GM18499 (cell line): Measurements from ENCODE around the gene FAM120C.
A peak's percentile ranks its signal among the peaks of the same experiment; 100 is the strongest.

Experiments
- ATAC-seq: cut with Tn5 transposase; IDR thresholded peaks from one replicate; pipeline ENCODE4 v1.9.1; 2021; ENCODE audit warnings: moderate number of reproducible peaks; ENCODE audit not compliant: insufficient read depth, unreplicated experiment

FAM120C gene

DNA sequence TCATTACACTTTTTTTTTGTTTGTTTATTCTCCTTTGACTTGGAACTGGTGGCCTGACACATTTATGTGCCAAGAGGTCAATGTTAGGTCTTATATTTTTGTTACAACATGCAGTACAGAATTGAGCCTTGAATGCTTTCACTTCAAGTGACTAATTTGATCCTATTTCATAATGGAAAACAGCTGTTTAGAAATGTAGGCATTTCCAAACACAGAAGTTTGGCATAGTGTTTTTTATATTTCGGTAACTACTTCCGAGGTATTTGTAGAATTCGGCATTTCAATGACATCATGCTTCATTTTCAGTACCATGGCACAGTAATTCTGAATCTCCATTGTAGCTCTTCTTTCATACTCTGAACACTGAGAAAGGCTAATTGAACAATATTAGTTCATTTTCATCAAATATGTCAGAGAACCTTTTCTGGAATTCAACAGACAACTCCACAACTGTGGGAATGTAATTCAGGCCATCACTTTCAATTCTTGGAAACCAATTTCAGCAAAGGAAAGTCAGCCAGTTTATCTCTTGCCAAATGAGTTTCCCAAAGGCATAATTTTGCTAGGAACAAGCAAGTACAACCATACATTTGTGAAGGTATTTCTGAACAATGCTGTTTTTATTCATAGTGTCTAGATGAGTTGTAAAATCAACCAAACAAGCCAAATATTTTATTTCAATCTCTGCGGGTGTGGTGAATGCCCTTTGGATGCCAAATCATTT is 11.4 kb downstream of the FAM120C start:
- no peak for ATAC-seq

DNA sequence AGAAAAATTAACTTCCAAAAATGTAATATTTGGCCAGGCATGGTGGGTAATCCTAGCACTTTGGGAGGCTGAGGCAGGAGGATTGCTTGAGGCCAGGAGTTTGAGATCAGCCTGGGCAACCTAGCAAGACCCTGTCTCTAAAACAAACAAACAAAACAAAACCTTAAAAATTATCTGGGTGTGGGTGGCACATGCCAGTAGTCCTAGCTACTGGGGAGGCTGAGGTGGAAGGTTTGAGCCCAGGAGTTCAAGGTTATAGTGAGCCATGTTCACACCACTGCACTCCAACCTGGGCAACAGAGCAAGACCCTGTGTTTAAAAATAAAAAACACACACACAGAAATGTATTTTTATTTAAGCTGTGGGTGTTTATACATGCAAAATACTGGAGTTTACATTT is 12.0 kb downstream of the FAM120C start:
- ATAC-seq, result no peak

DNA sequence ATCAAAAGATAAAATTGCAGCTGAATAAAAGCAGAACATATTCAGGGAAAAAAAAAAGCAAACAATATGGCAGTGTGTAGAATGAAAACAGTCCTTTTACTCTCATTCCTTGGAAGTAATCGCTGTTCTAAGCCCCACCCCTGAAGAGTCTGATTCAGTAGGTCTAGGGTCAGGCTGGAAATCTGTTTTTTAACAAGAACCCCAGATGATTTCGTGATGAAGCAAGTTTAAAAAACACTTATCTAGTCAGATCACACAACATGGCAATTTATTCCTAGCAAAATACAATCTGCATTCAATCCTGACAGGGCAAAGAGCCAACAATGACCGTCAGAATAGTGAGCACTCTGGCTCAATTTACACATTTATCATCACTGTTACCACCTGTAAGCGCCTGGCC is 16.1 kb downstream of the FAM120C start:
- ATAC-seq, result no peak

DNA sequence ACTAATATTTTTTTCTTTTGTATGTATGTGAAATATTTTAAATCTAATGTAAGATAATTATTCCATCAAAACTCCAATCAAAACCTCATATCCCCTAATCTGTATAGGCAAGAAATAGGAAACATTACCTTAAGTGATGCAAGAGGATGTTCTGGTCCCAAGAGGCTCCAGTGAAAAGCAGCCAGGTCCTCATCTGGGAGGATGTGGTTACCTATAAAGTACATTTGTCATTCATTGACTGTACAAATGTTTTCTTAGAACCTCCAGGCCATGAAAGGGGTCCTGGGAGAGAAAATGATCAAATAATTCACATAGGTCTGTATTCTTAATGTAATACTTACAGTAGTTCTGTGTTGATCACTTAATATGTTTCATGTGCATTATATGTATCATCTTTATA is 25.5 kb downstream of the FAM120C start:
- no peak for ATAC-seq

DNA sequence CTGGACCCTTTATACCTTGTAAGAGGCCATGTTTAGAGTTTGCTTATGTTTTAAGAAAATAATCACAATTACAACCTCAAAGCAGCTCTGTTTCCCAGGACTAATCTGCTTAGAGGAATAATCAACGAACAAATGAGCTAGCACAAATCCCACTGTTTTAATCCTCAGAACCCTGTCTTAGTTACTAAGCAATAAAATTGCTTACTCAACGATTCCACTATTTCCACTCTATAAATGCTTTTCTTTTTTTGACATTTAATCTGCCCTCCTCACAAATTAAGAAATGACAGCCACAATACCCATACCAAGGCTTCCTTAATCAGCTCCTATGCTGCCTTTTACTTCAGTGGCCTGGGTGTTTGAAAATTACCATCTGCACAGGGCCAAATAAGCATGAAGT is 48.8 kb downstream of the FAM120C start:
- no peak for ATAC-seq

DNA sequence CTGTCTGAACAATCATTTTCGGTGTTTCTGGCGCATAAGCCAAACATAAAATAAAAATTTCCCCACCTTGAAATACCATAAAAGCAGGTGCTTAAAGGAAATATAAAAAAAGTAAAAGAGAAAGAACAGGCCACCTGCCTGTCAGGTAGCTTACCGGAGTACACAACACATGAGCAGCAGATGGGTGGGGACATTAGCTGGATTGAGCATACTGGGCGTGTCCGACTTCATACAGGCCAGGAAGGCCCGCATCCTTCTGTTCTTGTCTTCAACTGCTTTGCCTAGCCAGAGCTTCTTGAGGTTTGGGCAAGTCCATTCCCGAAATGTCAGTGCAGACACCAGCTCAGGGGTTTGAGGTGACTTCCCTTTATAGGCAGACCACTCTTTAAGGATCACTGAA is 66.7 kb downstream of the FAM120C start:
- no peak for ATAC-seq

DNA sequence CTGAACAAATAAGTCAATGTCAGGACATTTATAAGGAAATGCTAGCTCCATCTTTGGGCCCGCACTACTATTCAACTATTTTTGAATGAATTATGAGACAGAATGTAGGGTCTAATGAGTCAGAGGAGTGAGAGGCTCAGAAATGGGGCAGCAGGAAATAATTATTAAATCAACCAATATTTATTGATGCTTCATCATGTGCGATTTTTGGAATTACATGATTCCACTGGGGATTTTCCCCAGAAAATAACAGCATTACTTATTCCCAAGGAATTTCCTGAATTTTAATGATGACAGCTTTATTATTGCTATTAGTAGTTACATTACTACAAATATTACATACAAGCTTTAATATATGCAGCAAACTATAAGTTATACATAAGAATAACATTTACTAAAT is 89.5 kb downstream of the FAM120C start:
- ATAC-seq, result no peak

DNA sequence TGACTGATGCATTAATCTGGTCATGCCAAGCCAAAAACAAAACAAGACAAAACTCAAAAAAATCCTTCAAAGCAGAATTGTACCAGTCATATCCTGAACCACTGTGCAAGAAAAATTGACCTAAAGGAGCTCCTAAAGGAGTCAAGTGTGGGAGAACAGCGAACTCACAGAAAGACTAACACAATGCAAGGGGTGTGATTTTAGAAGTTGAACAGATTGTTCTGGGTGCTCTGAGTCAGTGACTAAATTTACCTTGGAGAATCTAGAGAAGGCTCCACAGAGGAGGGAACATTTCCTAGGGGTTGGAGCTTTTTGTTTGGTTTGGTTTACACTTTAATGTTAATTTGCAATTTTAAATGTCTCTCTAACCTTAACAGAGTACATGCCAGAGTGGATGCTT is 89.9 kb downstream of the FAM120C start:
- no peak for ATAC-seq

DNA sequence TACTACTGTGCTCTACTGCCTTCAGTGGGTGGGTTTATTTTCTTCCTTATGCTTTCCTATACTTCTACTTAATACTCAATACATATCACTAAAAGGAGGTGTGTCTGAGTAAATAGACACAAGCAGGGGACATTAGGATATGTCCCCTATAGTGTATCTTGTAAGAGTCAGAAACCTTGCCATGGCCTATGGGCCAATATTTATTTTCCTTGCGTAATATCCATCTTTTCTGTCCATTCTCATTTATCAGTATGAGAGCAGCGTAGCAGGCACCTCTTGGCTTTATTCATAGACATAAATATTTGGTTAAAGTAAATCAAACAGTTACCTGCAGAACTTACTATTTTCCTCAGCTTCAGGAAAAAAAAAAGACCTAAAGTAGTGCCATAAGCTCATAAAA is 92.2 kb downstream of the FAM120C start:
- no peak for ATAC-seq

DNA sequence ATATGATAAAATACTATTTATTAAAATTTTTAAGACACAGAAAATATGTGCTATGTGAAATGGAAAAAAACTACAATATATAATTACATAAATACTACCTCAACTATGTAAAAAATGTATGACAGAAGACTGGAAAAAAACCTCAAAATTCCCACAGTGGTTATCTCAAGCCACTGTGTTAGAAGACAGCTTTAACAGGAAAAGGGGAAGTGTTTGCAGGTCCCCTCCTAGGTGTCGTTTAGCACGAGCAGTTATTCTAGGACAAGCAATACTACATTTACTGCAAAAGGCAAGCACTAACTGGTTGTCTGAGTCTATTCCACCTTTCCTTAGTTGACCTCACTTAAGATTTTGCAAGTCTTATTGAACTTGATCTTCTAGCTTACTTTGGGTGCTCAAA is 93.9 kb downstream of the FAM120C start:
- ATAC-seq, result no peak

DNA sequence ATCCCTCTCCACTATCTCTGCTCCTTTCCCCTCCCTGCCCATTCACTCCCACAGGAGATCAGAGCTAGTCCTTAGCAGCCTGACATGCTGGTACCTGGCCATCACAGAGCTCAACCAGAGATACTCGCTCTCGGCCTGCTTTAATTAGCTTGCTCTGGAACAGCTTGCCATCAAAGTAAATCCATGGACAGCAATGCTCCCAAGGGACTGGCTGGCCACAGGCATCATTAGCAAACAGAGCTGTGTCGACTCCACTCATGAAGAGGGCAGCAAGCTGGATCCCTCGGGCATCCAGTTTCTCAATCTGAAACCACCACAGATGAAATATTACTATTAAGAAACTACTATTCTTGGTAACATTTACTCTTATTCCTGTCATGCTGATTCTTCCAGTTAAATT is 95.4 kb downstream of the FAM120C start:
- ATAC-seq, result no peak

DNA sequence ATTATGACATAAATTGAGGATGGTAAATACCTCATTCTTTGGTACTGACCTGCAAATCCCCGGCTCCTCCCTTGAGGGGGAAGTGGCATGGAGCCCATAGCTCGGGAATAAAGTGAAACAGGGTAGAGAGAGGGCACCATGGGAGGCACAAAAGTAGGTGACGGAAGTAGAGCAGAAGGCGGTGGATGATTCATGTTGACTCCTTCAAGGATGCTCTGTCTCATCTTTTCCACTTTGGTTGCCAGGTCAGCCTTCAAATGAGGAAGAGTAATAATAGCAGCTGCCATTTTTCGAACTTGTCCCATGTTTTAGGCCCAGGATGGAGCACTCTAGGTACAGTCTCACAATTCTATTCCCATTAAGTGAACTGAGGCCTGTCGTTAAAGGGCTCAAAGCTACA is 97.4 kb downstream of the FAM120C start:
- no peak for ATAC-seq

DNA sequence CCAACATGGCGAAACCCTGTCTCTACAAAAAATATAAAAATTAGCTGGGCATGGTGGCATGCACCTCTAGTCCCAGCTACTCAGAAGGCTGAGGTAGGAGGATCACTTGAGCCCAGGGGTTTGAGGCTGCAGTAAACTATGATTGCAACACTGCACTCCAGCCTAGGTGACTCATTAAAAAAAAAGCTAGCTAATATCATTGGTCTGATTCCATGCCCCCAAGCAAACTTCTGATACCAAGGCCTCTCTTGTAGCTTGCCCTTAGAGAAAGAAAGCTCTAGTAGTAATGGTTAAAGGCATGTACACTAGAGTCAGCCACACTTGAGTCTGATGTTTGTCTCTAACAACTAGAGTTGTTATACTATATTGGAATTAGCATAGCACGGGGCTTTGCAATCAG is 106.2 kb downstream of the FAM120C start:
- ATAC-seq, result no peak

DNA sequence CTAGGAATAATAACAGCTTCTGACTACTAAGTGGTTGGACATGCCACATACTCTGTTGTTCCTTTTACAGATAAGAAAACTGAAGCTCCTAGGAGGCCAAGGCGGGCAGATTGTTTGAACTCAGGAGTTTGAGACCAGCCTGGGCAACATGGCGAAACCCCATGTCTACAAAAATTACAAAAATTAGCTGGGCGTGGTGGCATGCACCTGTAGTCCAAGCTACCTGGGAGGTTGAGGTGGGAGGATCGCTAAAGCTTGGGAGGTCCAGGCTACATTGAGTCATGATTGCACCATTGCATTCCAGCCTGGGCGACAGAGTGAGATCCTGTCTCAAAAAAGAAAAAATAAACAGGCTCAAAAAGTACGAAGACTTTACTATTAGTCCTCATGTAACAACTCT is 108.2 kb downstream of the FAM120C start:
- ATAC-seq, result no peak

DNA sequence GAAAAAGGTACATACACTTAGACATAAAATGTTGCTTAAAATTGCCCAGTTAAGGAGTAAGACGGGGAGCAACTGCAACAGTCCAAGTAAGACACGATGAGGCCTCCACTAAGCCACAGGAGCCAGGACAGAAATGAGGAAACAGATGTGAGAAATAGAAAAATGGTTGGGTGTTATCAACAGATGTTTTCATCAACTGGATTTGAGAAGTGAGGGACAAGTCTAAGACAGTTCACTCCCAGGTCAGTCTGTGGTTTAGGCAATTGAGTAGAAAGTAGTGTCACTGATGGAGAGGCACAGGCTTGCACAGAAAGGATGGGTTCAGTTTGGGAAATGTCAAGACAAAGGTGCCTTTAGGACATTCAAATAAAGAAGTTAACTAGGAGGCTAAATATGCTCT is 115.3 kb downstream of the FAM120C start:
- no peak for ATAC-seq

DNA sequence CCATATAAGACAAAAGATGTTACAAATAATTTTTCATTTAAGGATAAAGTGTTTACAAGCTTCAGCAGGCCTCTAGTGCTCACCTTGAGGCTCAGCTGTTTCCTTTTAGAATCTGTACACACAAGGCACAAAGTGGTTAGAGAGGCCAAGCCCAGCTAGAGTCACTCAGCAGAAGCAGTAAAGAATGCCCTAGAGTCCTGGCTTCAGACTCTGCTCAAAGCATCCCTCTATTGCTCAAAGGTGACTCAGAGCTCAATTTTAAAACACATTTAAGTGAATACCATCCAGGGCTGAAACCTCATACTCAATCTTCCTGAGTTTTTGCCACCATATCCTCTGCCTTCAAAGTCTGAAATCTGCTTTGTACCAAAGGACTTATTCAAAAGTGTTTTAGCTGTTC is 116.2 kb downstream of the FAM120C start:
- no peak for ATAC-seq

DNA sequence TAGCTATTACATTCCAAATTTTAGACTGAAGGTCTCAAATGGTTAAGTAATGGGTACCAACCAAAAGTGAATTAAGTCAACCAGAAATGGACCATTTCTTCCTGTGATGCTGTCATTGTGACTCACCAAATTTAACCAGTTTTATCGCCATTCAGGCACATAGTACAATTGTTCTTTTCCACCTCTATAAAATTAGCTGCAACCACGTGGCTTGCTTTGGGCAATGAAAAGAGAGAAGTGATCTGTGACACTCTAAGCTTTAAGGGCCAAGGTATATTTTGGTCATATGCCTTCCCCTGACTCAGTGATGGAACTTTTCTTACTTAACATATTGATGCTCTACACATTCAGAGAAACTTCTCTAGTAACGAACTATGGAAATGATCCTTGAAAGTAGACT is 118.5 kb downstream of the FAM120C start:
- no peak for ATAC-seq

DNA sequence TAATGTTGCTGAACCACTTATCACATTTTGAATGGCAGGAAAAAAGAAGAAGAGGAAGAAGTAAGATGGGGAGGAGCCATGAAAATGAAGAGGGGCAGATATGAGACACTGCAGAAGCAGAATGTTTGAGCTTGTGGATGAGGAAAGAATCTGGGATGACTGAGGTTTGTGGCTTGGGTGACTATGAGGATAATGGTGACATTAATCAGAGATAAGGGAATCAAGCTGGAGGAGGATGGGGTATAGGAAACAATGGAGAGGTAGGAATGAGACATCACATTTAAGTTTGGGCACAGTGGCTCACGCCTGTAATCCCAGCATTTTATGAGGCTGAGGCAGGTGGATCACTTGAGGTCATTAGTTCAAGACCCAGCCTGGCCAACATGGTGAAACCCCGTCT is 119.7 kb downstream of the FAM120C start:
- ATAC-seq, result no peak

DNA sequence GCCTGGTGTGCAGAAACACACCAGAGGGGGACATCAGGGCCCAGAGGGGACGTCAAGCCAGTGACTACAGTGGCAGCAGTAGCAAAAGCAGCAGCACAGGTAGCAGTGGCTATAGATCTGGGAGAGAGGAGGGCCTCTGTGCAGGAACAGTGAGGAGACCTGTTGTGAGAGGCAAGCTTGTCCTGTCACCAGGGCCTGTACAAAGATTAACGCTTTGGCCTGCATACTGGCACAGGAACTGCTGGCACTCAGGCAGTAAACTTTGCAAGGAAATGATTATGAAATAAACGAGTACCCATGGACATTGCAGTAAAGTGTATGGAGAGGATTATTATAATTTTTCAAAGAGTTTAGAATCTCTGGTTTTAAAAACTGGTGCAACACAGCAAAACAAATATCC is 133.3 kb downstream of the FAM120C start:
- no peak for ATAC-seq

DNA sequence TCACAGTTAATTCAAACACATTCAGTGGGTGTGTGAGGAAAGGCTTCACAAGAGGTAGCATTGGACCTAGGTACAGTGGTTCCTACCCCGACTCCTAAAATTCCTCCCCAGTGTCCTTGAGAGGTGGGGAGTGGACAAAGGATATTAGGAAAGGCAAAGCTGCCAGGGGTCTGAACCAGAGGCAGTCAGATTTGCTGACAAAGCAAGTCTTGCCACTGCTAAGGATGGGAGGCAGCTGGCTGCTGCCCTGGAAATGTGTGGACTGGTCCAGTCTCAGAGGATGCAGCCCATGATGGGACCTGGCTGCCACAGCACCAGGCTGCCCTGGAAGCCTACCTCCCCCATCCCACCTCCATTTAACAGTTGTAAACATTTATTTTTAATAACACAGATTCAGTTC is 134.6 kb downstream of the FAM120C start:
- ATAC-seq, result no peak

DNA sequence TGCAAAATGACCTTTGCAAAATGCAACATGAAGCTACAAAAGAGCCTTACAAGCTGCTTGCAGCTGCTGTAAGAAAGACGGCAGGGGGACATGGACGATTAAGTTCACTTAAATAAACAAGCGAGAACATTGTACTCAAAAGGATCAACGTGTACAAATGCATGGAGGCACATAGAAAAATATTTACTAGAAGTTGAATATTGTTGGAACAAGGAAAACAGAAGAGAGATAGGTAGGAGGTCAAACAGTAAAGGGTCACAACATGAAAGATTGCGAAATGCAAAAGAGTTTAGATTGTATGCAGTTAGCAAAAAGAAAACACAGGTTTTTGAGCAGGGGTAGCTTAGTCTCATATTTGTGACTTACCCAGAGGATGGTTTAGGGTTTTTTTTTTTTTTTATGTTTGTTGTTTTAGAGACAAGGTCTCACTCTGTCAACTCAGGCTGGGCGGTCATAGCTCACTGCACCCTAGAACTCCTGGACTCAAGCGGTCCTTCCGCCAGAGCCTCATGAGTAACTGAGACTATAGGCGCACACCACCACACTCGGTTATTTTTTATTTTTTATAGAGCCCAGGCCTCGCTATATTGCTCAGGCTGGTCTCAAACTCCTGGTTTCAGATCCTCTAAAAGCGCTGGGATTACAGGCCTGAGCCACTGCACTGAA is 137.4 kb downstream of the FAM120C start:
- no peak for ATAC-seq

DNA sequence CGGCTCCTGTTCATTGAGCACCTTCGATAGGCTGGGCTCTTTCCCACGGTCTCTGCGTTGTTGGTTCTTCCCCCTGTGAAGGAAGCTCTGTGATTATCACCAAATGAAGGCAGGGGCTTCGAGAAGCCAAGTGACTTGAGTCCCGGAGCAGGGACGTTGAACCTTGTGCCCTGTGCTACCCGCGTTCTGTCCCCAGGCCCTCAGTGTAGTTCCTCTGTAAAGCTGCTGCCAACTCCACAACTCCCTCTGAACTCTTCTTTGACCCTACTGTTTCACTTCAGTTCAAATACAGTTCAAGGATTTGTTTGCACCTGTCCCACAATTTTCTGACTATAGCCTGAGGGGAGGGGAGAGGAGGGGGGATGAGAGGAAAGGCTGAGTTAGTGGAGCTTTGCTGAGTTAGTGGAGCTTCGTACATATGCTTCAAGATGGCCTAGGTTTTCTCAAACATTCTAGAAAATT is 138.1 kb downstream of the FAM120C start:
- peak; percentile 10 for ATAC-seq
